ENCODE measurements around the gene SLFN14. TPM values are rescaled to one million over a fixed set of nuclear protein-coding genes. Genes with fewer than 3 reads are reported as not detected.
"Not testable (repeated sequence)": the region's sequence is repeated elsewhere in the genome, so short reads cannot be mapped to it uniquely, and the experiment has no call there.

SLFN14 gene
- total RNA-seq, 4 donors from 2014 or later: not detected

GRCh38 chr17:35575759-35576158, 15.1 kb upstream of the SLFN14 start:
- H3K27me3 ChIP-seq: no peaks in the 10 kb centered on the region
- peaks cover 18 to 24% of the 10 kb centered on the region in 2 donors for H3K4me1 ChIP-seq
- ATAC-seq: no peak
- intact Hi-C loops (cut with DNase I; ENCODE audit: low total_unique reads): loop anchor here (5.0 to 10.0 kb wide), 2 partner anchors 232 to 611 kb away; partner anchors contain the start of genes CCT6B, TAF15 and ZNF830
- H3K9me3 ChIP-seq: no peaks in the 10 kb centered on the region
- TF ChIP-seq CTCF (IDR thresholded peaks at IDR 0.05 in 4 of 5, conservative IDR thresholded peaks at IDR 0.05 in 1 of 5): no peak
- TF ChIP-seq POLR2A (IDR thresholded peaks at IDR 0.05): no peak
- H3K36me3 ChIP-seq: peaks cover 0 to 10% of the 10 kb centered on the region in 2 donors
- DNase-seq: no peak
- H3K4me3 ChIP-seq: no peak overlapping the region
- H3K27ac ChIP-seq: no peak overlapping the region
- in situ Hi-C loops (cut with MboI; ENCODE audit: low sequenced_read_pairs in 4 of 4): loop anchor here in 1 of 4 donors (25.0 kb wide), 1 partner anchor 962 kb away; the partner anchor contains the start of genes GGNBP2, MYO19 and PIGW

GRCh38 chr17:35569405-35569804, 8.8 kb upstream of the SLFN14 start:
- Histone ChIP-seq H3K27ac (no peak overlapping the region), H3K4me3 (peak overlapping the region in 1 of 4 donors; percentile 64), H3K9me3 (no peaks in the 10 kb centered on the region), H3K36me3 (no peaks in the 10 kb centered on the region), H3K4me1 (peaks cover 22 to 25% of the 10 kb centered on the region in 2 donors), H3K27me3 (no peaks in the 10 kb centered on the region)
- in situ Hi-C loops (cut with MboI; ENCODE audit: low sequenced_read_pairs in 4 of 4) (loop anchor here in 2 of 4 donors (25.0 kb wide), 1 partner anchor 582 kb away; the partner anchor contains the start of gene LIG3 (in 2 of the 2)), intact Hi-C loops (cut with DNase I; ENCODE audit: low total_unique reads) (no loop called here)
- no peak for TF ChIP-seq POLR2A (IDR thresholded peaks at IDR 0.05)
- TF ChIP-seq CTCF (IDR thresholded peaks at IDR 0.05 in 4 of 5, conservative IDR thresholded peaks at IDR 0.05 in 1 of 5): no peak
- ATAC-seq (no peak), DNase-seq (no peak)

GRCh38 chr17:35568561-35568960, 7.9 kb upstream of the SLFN14 start:
- in situ Hi-C loops (cut with MboI; ENCODE audit: low sequenced_read_pairs in 4 of 4) (loop anchor here in 2 of 4 donors (25.0 kb wide), 1 partner anchor 581 kb away; the partner anchor contains the start of gene LIG3 (in 2 of the 2)), intact Hi-C loops (cut with DNase I; ENCODE audit: low total_unique reads) (loop anchor here (1.0 kb wide), 1 partner anchor 10 kb away; the partner anchor contains the start of gene PEX12)
- peak overlapping the region; percentile 64 to 96 (median 81) for H3K4me3 ChIP-seq
- H3K9me3 ChIP-seq: no peaks in the 10 kb centered on the region
- TF ChIP-seq CTCF (IDR thresholded peaks at IDR 0.05 in 4 of 5, conservative IDR thresholded peaks at IDR 0.05 in 1 of 5) (no peak), POLR2A (IDR thresholded peaks at IDR 0.05) (no peak)
- H3K36me3 ChIP-seq: no peaks in the 10 kb centered on the region
- no peaks in the 10 kb centered on the region for H3K27me3 ChIP-seq
- no peak for DNase-seq
- peak overlapping the region; percentile 80 to 88 (median 84) for H3K27ac ChIP-seq
- peak; percentile 32 to 43 for ATAC-seq
- peaks cover 22 to 25% of the 10 kb centered on the region in 2 donors for H3K4me1 ChIP-seq

- DNase-seq (no peak), ATAC-seq (no peak)
- Histone ChIP-seq H3K4me1 (peaks cover 22 to 25% of the 10 kb centered on the region in 2 donors), H3K27me3 (no peaks in the 10 kb centered on the region), H3K36me3 (no peaks in the 10 kb centered on the region), H3K4me3 (peak overlapping the region; percentile 64 to 96 (median 81)), H3K27ac (peak overlapping the region in 3 of 4 donors; percentile 82 to 88 (median 87)), H3K9me3 (no peaks in the 10 kb centered on the region)
- in situ Hi-C loops (cut with MboI; ENCODE audit: low sequenced_read_pairs in 4 of 4): loop anchor here in 2 of 4 donors (25.0 kb wide), 1 partner anchor 580 kb away; the partner anchor contains the start of gene LIG3 (in 2 of the 2)
- intact Hi-C loops (cut with DNase I; ENCODE audit: low total_unique reads): no loop called here
- TF ChIP-seq POLR2A (IDR thresholded peaks at IDR 0.05): no peak
- no peak for TF ChIP-seq CTCF (IDR thresholded peaks at IDR 0.05 in 4 of 5, conservative IDR thresholded peaks at IDR 0.05 in 1 of 5)
Measured at GRCh38 chr17:35566968-35567367, 6.3 kb upstream of the SLFN14 start.

- intact Hi-C loops (cut with DNase I; ENCODE audit: low total_unique reads); DNase-seq; H3K4me3 ChIP-seq; H3K4me1 ChIP-seq; H3K27ac ChIP-seq; H3K9me3 ChIP-seq; H3K27me3 ChIP-seq; H3K36me3 ChIP-seq; ATAC-seq: not testable (repeated sequence)
- in situ Hi-C loops (cut with MboI; ENCODE audit: low sequenced_read_pairs in 4 of 4): loop anchor here in 2 of 4 donors (25.0 kb wide), 1 partner anchor 576 kb away; the partner anchor contains the start of gene LIG3 (in 2 of the 2)
Measured at GRCh38 chr17:35563181-35563580, 2.6 kb upstream of the SLFN14 start.
